ENCODE data around the gene COPS2. TPM values are rescaled to one million over a fixed set of nuclear protein-coding genes. Genes with fewer than 3 reads are reported as not detected.
"Not testable (repeated sequence)": the region's sequence is repeated elsewhere in the genome, so short reads cannot be mapped to it uniquely, and the experiment has no call there.

The COPS2 gene
- total and polyA plus RNA-seq, 2 donors (not counting 1 experiment from before 2014, with no cell fraction given): 13.8 to 47.8 TPM

DNA sequence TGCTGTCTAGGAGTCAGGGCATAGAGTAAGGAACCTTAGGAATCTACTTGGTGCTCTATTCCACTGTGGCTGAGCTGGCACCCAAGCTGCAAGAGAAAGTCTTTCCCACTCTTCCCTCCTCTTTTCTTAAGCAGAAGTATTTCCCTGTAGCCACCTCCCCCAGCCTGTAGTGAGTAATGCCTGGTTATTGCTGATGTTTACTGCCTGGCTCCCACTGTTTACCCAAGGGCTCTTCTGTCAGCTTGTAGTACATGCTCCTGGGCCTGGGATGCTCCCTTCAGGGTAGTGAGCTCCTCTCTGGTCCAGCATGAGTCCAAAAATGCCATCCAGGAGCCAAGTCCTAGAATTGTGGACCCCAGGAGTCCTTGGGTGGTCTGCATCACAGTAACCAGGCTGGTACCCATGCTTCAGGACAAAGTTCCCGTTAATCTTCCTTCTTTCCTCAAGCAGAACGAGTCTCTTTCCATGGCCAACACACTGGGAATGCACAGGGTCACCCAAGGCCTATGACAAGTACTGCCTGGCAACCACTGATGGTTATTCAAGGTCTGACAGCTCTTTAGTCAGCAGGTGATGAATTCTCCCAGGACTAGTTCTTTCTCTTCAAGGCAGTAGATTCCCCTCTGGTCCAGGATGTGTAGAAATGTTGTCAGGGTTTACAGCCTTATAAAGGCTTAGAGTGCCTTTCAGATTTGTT lies 32.3 kb upstream of the COPS2 start:
- intact Hi-C loops (cut with micrococcal nuclease): no loop called here
- Histone ChIP-seq H2AFZ (ENCODE audit: insufficient read depth, low read depth, low read length, poor library complexity, severe bottlenecking) (no peak overlapping the region), H3K79me2 (ENCODE audit: control insufficient read depth, insufficient read depth, low read length) (peaks cover 24% of the 10 kb centered on the region), H3K27me3 (replicated peaks in 1 of 4; ENCODE audit: control extremely low read depth in 1 of 4, control insufficient read depth in 3 of 4, insufficient read depth in 4 of 4, low read length in 3 of 4) (no peaks in the 10 kb centered on the region), H3K4me1 (ENCODE audit: control insufficient read depth in 2 of 2, insufficient read depth in 2 of 2, low read length in 2 of 2) (peaks cover 4% of the 10 kb centered on the region in 2 donors), H3K9me3 (ENCODE audit: control extremely low read depth in 1 of 3, control insufficient read depth in 2 of 3, insufficient read depth in 1 of 3, low read length in 2 of 3) (peaks cover 0 to 1% (median 0%) of the 10 kb centered on the region in 3 donors), H3K4me3 (ENCODE audit: control extremely low read depth in 1 of 5, extremely low read depth in 1 of 5, insufficient read depth in 1 of 5, low read depth in 2 of 5, low read length in 4 of 5) (no peak overlapping the region), H3K27ac (ENCODE audit: low read length in 2 of 2) (no peak overlapping the region), H3K9ac (ENCODE audit: low read length) (no peak overlapping the region), H3K36me3 (replicated peaks in 1 of 2; ENCODE audit: control extremely low read depth in 1 of 2, control insufficient read depth in 1 of 2, extremely low read depth in 1 of 2, insufficient read depth in 2 of 2, low read length in 1 of 2) (no peaks in the 10 kb centered on the region), H4K20me1 (ENCODE audit: control insufficient read depth, insufficient read depth, low read length, poor library complexity, severe bottlenecking) (no peaks in the 10 kb centered on the region), H3K4me2 (replicated peaks; ENCODE audit: low read depth, low read length, poor library complexity, severe bottlenecking) (no peak overlapping the region)
- no peaks in the 10 kb centered on the region for H3K27me3 Mint-ChIP-seq
- no peak for ATAC-seq (ENCODE audit: low read depth)
- ChIA-PET POLR2A (no interaction called here), CTCF (no interaction called here)
- WGBS (ENCODE audit: insufficient coverage): 100% methylated on average over 2 of the region's 2 CpGs
- H3K27ac Mint-ChIP-seq: no peak overlapping the region
- H3K9me3 Mint-ChIP-seq (ENCODE audit: insufficient read depth): peaks cover 5% of the 10 kb centered on the region
- no peak for DNase-seq
- H3K4me3 Mint-ChIP-seq: no peak overlapping the region
- peaks cover 19% of the 10 kb centered on the region for H3K4me1 Mint-ChIP-seq
- no peak for TF ChIP-seq EZH2 (IDR thresholded peaks at IDR 0.05; ENCODE audit: borderline replicate concordance, insufficient read depth, low read depth, low read length, poor library complexity, severe bottlenecking)
- TF ChIP-seq, protein P1, sequence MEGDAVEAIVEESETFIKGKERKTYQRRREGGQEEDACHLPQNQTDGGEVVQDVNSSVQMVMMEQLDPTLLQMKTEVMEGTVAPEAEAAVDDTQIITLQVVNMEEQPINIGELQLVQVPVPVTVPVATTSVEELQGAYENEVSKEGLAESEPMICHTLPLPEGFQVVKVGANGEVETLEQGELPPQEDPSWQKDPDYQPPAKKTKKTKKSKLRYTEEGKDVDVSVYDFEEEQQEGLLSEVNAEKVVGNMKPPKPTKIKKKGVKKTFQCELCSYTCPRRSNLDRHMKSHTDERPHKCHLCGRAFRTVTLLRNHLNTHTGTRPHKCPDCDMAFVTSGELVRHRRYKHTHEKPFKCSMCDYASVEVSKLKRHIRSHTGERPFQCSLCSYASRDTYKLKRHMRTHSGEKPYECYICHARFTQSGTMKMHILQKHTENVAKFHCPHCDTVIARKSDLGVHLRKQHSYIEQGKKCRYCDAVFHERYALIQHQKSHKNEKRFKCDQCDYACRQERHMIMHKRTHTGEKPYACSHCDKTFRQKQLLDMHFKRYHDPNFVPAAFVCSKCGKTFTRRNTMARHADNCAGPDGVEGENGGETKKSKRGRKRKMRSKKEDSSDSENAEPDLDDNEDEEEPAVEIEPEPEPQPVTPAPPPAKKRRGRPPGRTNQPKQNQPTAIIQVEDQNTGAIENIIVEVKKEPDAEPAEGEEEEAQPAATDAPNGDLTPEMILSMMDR (IDR thresholded peaks at IDR 0.05): no peak

DNA sequence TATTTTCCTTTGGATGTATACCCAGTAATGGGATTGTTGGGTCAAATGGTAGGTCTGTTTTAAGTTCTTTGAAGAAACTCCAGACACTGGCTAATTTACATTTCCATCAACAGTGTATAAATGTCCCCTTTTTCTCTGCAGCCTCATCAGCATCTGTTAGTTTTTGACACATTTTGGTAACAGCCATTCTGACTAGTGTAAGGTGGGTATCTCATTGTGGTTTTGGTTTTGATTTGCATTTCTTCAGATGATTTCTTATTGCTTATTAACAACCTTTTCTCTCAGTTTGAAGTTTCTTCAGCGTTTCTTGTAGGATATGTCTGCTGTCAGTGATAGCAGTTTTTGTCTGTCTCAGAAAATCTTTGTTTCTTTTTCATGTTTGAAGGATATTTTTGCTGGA lies 30.1 kb upstream of the COPS2 start:
- intact Hi-C loops (cut with micrococcal nuclease): no loop called here
- ChIA-PET POLR2A (no interaction called here), CTCF (no interaction called here)
- no CpG with 5 or more reads among the region's 1 CpG for WGBS (ENCODE audit: insufficient coverage)
- H3K4me3 ChIP-seq (ENCODE audit: control extremely low read depth in 1 of 5, extremely low read depth in 1 of 5, insufficient read depth in 1 of 5, low read depth in 2 of 5, low read length in 4 of 5): no peak overlapping the region
- no peaks in the 10 kb centered on the region for H3K36me3 ChIP-seq (replicated peaks in 1 of 2; ENCODE audit: control extremely low read depth in 1 of 2, control insufficient read depth in 1 of 2, extremely low read depth in 1 of 2, insufficient read depth in 2 of 2, low read length in 1 of 2)
- peaks cover 5% of the 10 kb centered on the region for H3K9me3 Mint-ChIP-seq (ENCODE audit: insufficient read depth)
- peaks cover under 1 to 2% of the 10 kb centered on the region in 2 donors for H3K4me1 ChIP-seq (ENCODE audit: control insufficient read depth in 2 of 2, insufficient read depth in 2 of 2, low read length in 2 of 2)
- H4K20me1 ChIP-seq (ENCODE audit: control insufficient read depth, insufficient read depth, low read length, poor library complexity, severe bottlenecking): no peaks in the 10 kb centered on the region
- DNase-seq: no peak
- H3K27ac Mint-ChIP-seq: no peak overlapping the region
- peaks cover 0 to 1% (median 0%) of the 10 kb centered on the region in 3 donors for H3K9me3 ChIP-seq (ENCODE audit: control extremely low read depth in 1 of 3, control insufficient read depth in 2 of 3, insufficient read depth in 1 of 3, low read length in 2 of 3)
- TF ChIP-seq EZH2 (IDR thresholded peaks at IDR 0.05; ENCODE audit: borderline replicate concordance, insufficient read depth, low read depth, low read length, poor library complexity, severe bottlenecking): no peak
- TF ChIP-seq, protein P1 (IDR thresholded peaks at IDR 0.05): no peak
- H3K79me2 ChIP-seq (ENCODE audit: control insufficient read depth, insufficient read depth, low read length): peaks cover 22% of the 10 kb centered on the region
- ATAC-seq (ENCODE audit: low read depth): no peak
- no peak overlapping the region for H3K9ac ChIP-seq (ENCODE audit: low read length)
- H3K27me3 Mint-ChIP-seq: no peaks in the 10 kb centered on the region
- no peak overlapping the region for H2AFZ ChIP-seq (ENCODE audit: insufficient read depth, low read depth, low read length, poor library complexity, severe bottlenecking)
- H3K27ac ChIP-seq (ENCODE audit: low read length in 2 of 2): no peak overlapping the region
- H3K27me3 ChIP-seq (replicated peaks in 1 of 4; ENCODE audit: control extremely low read depth in 1 of 4, control insufficient read depth in 3 of 4, insufficient read depth in 4 of 4, low read length in 3 of 4): no peaks in the 10 kb centered on the region
- no peak overlapping the region for H3K4me2 ChIP-seq (replicated peaks; ENCODE audit: low read depth, low read length, poor library complexity, severe bottlenecking)
- no peak overlapping the region for H3K4me3 Mint-ChIP-seq
- peaks cover 11% of the 10 kb centered on the region for H3K4me1 Mint-ChIP-seq

DNA sequence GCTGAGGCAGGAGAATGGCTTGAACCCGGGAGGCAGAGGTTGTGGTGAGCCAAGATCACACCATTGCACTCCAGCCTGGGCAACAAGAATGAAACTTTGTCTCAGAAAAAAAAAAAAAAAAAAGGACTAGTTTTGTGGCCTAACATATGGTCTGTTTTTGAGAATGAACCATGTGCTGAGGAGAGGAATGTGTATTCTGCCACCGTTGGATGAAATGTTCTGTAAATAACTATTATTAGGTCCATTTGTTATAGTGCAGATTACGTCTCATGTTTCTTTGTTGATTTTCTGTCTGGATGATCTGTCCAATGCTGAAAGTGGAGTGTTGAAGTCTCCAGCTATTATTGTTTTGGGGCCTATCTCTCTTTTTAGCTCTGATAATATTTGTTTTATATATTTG lies 28.3 kb upstream of the COPS2 start:
- peaks cover 22% of the 10 kb centered on the region for H3K79me2 ChIP-seq (ENCODE audit: control insufficient read depth, insufficient read depth, low read length)
- H3K4me3 Mint-ChIP-seq; ATAC-seq (ENCODE audit: low read depth); H3K9me3 Mint-ChIP-seq (ENCODE audit: insufficient read depth); H3K4me3 ChIP-seq (ENCODE audit: control extremely low read depth in 1 of 5, extremely low read depth in 1 of 5, insufficient read depth in 1 of 5, low read depth in 2 of 5, low read length in 4 of 5); H2AFZ ChIP-seq (ENCODE audit: insufficient read depth, low read depth, low read length, poor library complexity, severe bottlenecking); H3K9me3 ChIP-seq (ENCODE audit: control extremely low read depth in 1 of 3, control insufficient read depth in 2 of 3, insufficient read depth in 1 of 3, low read length in 2 of 3); H3K4me1 Mint-ChIP-seq; POLR2A ChIA-PET; H3K36me3 ChIP-seq (replicated peaks in 1 of 2; ENCODE audit: control extremely low read depth in 1 of 2, control insufficient read depth in 1 of 2, extremely low read depth in 1 of 2, insufficient read depth in 2 of 2, low read length in 1 of 2); CTCF ChIA-PET; intact Hi-C loops (cut with micrococcal nuclease); H3K9ac ChIP-seq (ENCODE audit: low read length); H4K20me1 ChIP-seq (ENCODE audit: control insufficient read depth, insufficient read depth, low read length, poor library complexity, severe bottlenecking); H3K27ac Mint-ChIP-seq; H3K27ac ChIP-seq (ENCODE audit: low read length in 2 of 2); H3K4me1 ChIP-seq (ENCODE audit: control insufficient read depth in 2 of 2, insufficient read depth in 2 of 2, low read length in 2 of 2); H3K4me2 ChIP-seq (replicated peaks; ENCODE audit: low read depth, low read length, poor library complexity, severe bottlenecking); H3K27me3 Mint-ChIP-seq; DNase-seq; H3K27me3 ChIP-seq (replicated peaks in 1 of 4; ENCODE audit: control extremely low read depth in 1 of 4, control insufficient read depth in 3 of 4, insufficient read depth in 4 of 4, low read length in 3 of 4): not testable (repeated sequence)
- WGBS (ENCODE audit: insufficient coverage): 100% methylated on average over 2 of the region's 3 CpGs

Data from B cell (primary cell).